AG04449 (cell line): ENCODE results near the gene XYLT1.

Source experiments
- CTCF ChIA-PET: fragments of 350-600 bp; formaldehyde crosslinking; extraction: SDS; loops from one replicate; lab custom pipeline; 2021; ENCODE audit warnings: antibody characterized with exemption; lab: Yijun Ruan, JAX
- POLR2A ChIA-PET: fragments of 400-600, 350-600 bp; formaldehyde crosslinking; extraction: SDS; loops from one replicate; lab custom pipeline; 2020; ENCODE audit warnings: antibody characterized with exemption, inconsistent platforms; lab: Yijun Ruan, JAX
- DNase-seq: peaks from one replicate; pipeline ENCODE4 v3.0.0-alpha.2; 2010; ENCODE audit warnings: low read depth, low spot score
- H3K4me3 ChIP-seq: 2 replicates; pipeline ENCODE4 v1.5.1; 2011; ENCODE audit warnings: low read depth, mild to moderate bottlenecking, control low read depth, low read length
- CTCF ChIP-seq: IDR thresholded peaks from one replicate; pipeline ENCODE4 v1.5.1; 2011; ENCODE audit warnings: mild to moderate bottlenecking, moderate library complexity, low read length, control low read depth, inconsistent platforms; ENCODE audit not compliant: insufficient read depth; ENCODE audit errors: missing control alignments

XYLT1 gene

DNA sequence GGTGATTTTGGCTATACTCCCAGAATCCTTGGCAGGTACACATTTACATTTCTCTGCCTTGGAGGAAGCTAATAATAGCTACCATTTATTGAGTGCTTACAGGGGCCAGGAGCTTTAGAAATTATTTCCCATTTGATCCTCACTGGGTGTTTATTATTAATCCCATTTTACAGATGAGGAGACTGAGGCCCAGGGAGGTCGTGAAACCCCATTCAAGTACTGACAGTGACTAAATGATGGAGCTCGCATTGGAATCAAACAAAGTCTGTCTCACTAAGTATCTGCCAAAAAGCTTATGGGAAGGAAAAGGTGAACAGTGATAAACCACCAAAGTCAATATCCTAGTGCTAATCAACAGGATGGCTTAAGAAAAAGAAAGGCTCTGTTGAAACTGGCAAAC, 33.3 kb upstream of the XYLT1 start:
- H3K4me3 ChIP-seq: no peak overlapping the region
- no peak for TF ChIP-seq CTCF
- ChIA-PET POLR2A (no interaction called here), CTCF (interaction anchor here (1.4 kb wide), 1 partner anchor 30 kb away, joined by 3 read pairs; no protein-coding TSS in a partner anchor)
- no peak for DNase-seq

DNA sequence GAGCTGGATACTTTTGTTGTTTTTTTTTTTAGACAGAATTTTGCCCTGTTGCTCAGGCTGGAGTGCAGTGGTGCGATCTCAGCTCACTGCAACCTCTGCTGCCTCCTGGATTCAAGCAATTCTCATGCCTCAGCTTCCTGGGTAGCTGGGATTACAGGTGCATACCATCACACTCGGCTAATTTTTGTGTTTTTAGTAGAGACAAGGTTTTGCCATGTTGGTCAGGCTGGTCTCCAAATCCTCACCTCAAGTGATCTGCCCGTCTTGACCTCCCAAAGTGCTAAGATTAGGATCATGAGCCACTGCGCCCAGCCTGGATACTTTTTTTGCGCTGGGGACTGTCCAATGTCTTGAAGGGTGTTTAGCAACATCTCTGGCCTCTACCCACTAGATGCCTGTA, 32.6 kb upstream of the XYLT1 start:
- ChIA-PET CTCF (interaction anchor here (0.6 to 1.4 kb wide), 2 partner anchors 29 to 310 kb away, joined by 3 read pairs; no protein-coding TSS in a partner anchor), POLR2A (no interaction called here)
- no peak for TF ChIP-seq CTCF
- no peak for DNase-seq
- H3K4me3 ChIP-seq: no peak overlapping the region

GRCh38 chr16:17501321-17501720, 30.6 kb upstream of the XYLT1 start:
- CTCF ChIA-PET: interaction anchor here (1.6 kb wide), 1 partner anchor 55 kb away, joined by 6 read pairs; no protein-coding TSS in a partner anchor
- POLR2A ChIA-PET: no interaction called here
- DNase-seq: no peak
- no peak for TF ChIP-seq CTCF
- no peak overlapping the region for H3K4me3 ChIP-seq

DNA sequence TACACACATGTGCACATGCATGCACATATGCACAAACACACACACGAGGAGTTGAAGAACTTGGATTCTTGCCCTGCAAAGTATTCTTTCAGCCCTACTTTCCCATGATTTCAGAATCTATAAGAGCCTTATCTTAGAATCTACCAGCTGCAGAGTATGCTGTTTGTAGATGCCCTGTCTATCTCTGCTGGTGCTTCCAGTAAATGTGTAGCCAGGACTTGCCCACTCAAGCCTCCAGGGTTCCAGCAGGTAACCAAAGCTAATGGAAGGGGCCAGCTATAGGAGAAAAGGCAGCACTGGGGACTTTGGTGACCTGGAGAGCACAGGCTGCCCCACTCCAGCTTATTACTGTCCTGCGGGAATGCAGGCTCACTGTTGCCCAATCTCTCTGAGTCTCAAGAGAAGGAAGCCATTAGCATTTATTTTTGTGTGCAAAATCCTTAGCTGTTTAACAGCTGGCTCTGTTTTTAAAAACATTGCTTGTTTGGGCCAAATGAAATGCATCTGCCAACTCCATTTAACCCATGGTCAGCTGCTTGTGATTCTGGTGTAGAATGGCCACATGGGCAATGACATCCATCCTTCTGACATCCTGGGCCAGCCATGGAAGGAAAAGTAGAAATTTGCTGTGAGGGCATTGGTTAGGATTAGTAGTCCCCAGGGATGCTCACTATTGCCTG, 28.6 kb upstream of the XYLT1 start:
- DNase-seq: no peak
- CTCF ChIA-PET: interaction anchor here (0.9 to 1.9 kb wide), 2 partner anchors 9 to 58 kb away, joined by 4 to 5 read pairs; no protein-coding TSS in a partner anchor

DNA sequence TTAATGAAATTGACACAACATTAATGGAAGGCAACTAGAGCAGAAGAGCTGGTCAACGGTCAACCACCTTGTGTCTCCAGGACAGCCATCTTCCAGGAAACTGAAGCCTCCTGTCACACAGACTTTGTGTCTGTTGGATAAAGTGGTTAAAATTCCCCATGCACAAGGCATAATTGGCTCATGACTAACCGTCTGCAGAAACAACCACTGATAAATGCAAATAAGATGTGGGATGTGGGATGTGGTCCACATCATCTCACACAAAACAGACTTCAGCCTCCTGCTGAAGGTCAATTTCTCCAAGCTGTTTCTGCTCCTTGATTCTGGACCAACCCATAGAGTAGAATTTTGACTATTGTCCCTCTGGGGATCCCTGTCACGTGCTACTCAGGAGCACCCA, 26.9 kb upstream of the XYLT1 start:
- DNase-seq: no peak
- ChIA-PET CTCF (interaction anchor here (1.1 to 1.9 kb wide), 9 partner anchors 10 to 82 kb away, joined by 3 to 13 read pairs (median 4); no protein-coding TSS in a partner anchor), POLR2A (interaction anchor here (1.2 to 1.8 kb wide), 4 partner anchors 15 to 59 kb away, joined by 3 to 7 read pairs (median 4); partner anchors contain the start of gene XYLT1)
- no peak overlapping the region for H3K4me3 ChIP-seq
- TF ChIP-seq CTCF: no peak

More for the DNA sequence above, 28.6 kb upstream of the XYLT1 start:
- POLR2A ChIA-PET: interaction anchor here (1.3 to 1.5 kb wide), 2 partner anchors 13 to 30 kb away, joined by 3 read pairs; no protein-coding TSS in a partner anchor
- no peak overlapping the region for H3K4me3 ChIP-seq
- no peak for TF ChIP-seq CTCF

GRCh38 chr16:17496891-17497290, 26.1 kb upstream of the XYLT1 start:
- TF ChIP-seq CTCF: no peak
- no peak overlapping the region for H3K4me3 ChIP-seq
- ChIA-PET POLR2A (interaction anchor here (1.3 to 1.8 kb wide), 2 partner anchors 19 to 26 kb away, joined by 3 to 7 read pairs; partner anchors contain the start of gene XYLT1), CTCF (interaction anchor here (1.1 to 1.7 kb wide), 3 partner anchors 10 to 22 kb away, joined by 3 to 4 read pairs (median 4); no protein-coding TSS in a partner anchor)
- no peak for DNase-seq
